BJ (cell line): ENCODE results near the gene CNIH3. TPM values are rescaled to one million over a fixed set of nuclear protein-coding genes. Genes with fewer than 3 reads are reported as not detected.

ENCODE experiments used
- CTCF ChIA-PET: fragments of 350-600 bp; formaldehyde crosslinking; extraction: SDS; loops from one replicate; lab custom pipeline; 2021; ENCODE audit warnings: antibody characterized with exemption, inconsistent platforms; lab: Yijun Ruan, JAX
- POLR2A ChIA-PET: fragments of 300-600 bp; sonication (Branson Sonifier 250); formaldehyde crosslinking; extraction: SDS; loops from one replicate; lab custom pipeline; 2021; ENCODE audit warnings: antibody characterized with exemption; lab: Charles Lee
- DNase-seq: peaks from one replicate; pipeline ENCODE4 v3.0.0-alpha.2; 2011; ENCODE audit warnings: low read depth
- H3K27me3 ChIP-seq: 2 replicates; pipeline ENCODE4 v1.6.0; 2011; ENCODE audit warnings: low read length; ENCODE audit not compliant: control insufficient read depth, insufficient read depth
- H3K36me3 ChIP-seq: 2 replicates; pipeline ENCODE4 v1.5.1; 2011; ENCODE audit warnings: low read length; ENCODE audit not compliant: control insufficient read depth, insufficient read depth
- H3K4me3 ChIP-seq: 2 replicates; pipeline ENCODE4 v1.5.1; 2011; ENCODE audit warnings: low read depth, mild to moderate bottlenecking, control low read depth, low read length
- polyA plus RNA-seq: library from polyadenylated mRNA; depleted of rRNA; stranded (reverse); fragments of >200 nt; gene quantifications from 2 replicates; pipeline ENCODE4 v1.2.3, GENCODE V29; 2011
- TF ChIP-seq, protein P1 (sequence below): IDR thresholded peaks from 2 replicates; pipeline ENCODE4 v1.5.1; 2011; ENCODE audit warnings: low read depth, mild to moderate bottlenecking, control low read depth, inconsistent platforms, low read length, moderate library complexity; ENCODE audit not compliant: insufficient read depth

The CNIH3 gene
- polyA plus RNA-seq, 1 experiment = 2.9 TPM

DNA sequence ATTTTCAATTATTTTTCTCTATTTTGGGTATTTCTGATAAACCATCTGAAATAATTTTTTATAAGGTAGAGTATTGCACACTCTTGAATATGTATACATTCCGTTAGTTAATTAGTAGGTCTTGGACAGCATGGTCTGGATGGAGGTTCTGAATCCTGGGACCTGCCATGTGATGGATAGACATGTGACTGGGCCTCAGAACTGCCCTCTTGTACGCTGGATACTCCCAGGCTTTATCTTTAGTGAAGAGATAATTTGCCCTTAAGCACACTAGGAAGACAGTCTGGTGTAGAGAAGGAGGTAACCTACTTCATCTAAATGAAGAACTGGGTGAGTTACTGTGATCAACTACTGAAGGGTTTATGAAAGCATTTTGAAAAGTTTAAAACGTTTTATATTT is 48.9 kb downstream of the CNIH3 start:
- CTCF ChIA-PET = no interaction called here
- Histone ChIP-seq H3K27me3 (no peaks in the 10 kb centered on the region), H3K4me3 (no peak overlapping the region), H3K36me3 (no peaks in the 10 kb centered on the region)
- TF ChIP-seq, protein P1, sequence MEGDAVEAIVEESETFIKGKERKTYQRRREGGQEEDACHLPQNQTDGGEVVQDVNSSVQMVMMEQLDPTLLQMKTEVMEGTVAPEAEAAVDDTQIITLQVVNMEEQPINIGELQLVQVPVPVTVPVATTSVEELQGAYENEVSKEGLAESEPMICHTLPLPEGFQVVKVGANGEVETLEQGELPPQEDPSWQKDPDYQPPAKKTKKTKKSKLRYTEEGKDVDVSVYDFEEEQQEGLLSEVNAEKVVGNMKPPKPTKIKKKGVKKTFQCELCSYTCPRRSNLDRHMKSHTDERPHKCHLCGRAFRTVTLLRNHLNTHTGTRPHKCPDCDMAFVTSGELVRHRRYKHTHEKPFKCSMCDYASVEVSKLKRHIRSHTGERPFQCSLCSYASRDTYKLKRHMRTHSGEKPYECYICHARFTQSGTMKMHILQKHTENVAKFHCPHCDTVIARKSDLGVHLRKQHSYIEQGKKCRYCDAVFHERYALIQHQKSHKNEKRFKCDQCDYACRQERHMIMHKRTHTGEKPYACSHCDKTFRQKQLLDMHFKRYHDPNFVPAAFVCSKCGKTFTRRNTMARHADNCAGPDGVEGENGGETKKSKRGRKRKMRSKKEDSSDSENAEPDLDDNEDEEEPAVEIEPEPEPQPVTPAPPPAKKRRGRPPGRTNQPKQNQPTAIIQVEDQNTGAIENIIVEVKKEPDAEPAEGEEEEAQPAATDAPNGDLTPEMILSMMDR = no peak
- no peak for DNase-seq
- POLR2A ChIA-PET = no interaction called here

DNA sequence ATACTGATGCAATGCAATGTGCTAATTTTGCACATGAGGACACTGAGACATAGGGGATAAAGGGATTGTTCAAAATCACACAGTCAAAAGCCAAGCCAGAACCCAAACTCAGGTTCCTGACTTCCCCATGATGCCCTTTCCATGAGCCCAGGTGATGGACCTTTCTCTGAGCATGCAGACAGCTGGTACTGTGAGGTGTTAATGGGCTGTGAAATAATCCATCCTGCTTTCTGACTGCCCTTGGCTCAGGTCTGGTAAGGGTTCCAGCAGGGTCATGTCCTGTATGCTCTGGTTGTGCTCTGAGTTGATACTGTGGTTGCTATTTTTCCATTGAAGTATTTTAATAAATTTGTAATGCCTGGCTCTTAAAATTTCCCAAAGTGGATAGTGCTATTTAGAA is 50.0 kb downstream of the CNIH3 start:
- CTCF ChIA-PET = no interaction called here
- H3K27me3 ChIP-seq = no peaks in the 10 kb centered on the region
- TF ChIP-seq, protein P1 = no peak
- H3K4me3 ChIP-seq = no peak overlapping the region
- no peaks in the 10 kb centered on the region for H3K36me3 ChIP-seq
- POLR2A ChIA-PET = no interaction called here
- no peak for DNase-seq

DNA sequence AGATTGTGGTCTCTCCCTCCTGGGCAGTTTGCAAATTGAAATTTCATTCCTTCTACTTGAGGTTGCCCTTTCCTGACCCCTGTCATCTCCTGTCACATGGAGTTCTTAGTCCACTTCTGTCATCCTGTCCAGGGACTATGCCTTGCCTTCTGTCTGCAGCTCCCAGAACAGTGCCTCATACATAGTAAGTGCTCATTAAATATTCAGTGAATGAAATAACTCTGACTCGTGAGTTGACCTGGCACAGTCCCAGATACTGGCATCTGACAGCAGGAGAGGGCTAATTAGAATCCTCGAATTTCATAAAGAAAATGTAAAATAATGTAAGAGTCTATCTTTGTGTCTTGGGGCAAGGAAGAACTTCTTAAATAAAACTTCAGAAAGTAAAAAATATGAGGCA is 50.8 kb downstream of the CNIH3 start:
- ChIA-PET POLR2A (no interaction called here), CTCF (no interaction called here)
- no peak for DNase-seq
- Histone ChIP-seq H3K36me3 (no peaks in the 10 kb centered on the region), H3K4me3 (no peak overlapping the region), H3K27me3 (no peaks in the 10 kb centered on the region)
- TF ChIP-seq, protein P1 = no peak

DNA sequence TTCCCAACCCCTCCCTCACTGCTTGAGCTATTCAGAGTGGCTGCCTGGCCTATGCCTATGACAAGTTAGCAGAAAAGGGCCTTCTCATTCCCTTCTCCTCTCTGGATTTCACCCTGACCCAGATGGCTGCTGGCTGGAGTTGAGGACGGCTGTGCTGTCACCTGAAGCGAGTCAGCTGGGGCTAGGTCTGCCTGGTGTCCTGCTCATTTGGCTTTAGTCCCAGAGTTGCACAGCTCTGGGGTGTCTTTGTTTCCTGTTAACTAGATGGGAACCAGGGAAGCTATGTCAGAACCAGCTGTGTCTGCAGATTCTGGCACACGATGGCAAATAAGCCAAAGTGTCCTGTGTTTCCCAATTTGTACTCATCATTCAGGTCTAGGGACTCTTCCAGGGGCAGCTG is 52.9 kb downstream of the CNIH3 start:
- CTCF ChIA-PET = interaction anchor here (1.2 to 1.4 kb wide), 2 partner anchors 10 to 182 kb away, joined by 3 read pairs; no protein-coding TSS in a partner anchor

DNA sequence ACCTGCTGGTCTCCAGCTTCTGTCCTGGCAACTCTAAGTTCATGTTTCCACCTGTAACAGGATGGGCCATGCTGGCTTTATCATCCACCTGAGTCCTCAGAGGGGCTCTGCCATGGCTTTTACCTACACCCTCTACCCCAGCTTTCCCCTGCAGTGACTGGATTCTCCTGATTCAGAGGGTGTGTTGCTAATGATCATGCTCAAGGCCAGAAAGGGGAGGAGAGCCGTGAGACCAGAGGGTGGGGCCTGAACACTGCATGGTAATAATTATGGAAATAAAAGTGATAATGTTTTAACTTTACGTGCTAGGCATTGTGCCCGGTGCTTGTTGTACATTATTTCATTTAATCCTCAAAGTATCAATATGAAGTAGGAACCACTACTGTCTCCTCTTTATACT is 53.3 kb downstream of the CNIH3 start:
- no peak for DNase-seq
- ChIA-PET POLR2A (no interaction called here), CTCF (interaction anchor here (1.2 to 1.4 kb wide), 2 partner anchors 10 to 182 kb away, joined by 3 read pairs; no protein-coding TSS in a partner anchor)
- Histone ChIP-seq H3K36me3 (no peaks in the 10 kb centered on the region), H3K4me3 (no peak overlapping the region), H3K27me3 (no peaks in the 10 kb centered on the region)
- TF ChIP-seq, protein P1 = no peak

More for the DNA sequence above, 52.9 kb downstream of the CNIH3 start:
- no peak for DNase-seq
- POLR2A ChIA-PET = no interaction called here
- no peaks in the 10 kb centered on the region for H3K36me3 ChIP-seq
- H3K4me3 ChIP-seq = no peak overlapping the region
- TF ChIP-seq, protein P1 = no peak
- H3K27me3 ChIP-seq = no peaks in the 10 kb centered on the region
